ENCODE measurements around the gene ABLIM3.

Gene ABLIM3

GRCh38 chr5:149283626-149284480 is 142.6 kb downstream of the ABLIM3 start:
- no peak for DNase-seq

- DNase-seq = no peak
Observed at GRCh38 chr5:149284501-149284900, 143.2 kb downstream of the ABLIM3 start.

- no peak for DNase-seq
Observed at GRCh38 chr5:149285153-149285552, 143.9 kb downstream of the ABLIM3 start.

GRCh38 chr5:149288436-149288835 is 147.1 kb downstream of the ABLIM3 start:
- no peak for DNase-seq

GRCh38 chr5:149289301-149289700 is 148.0 kb downstream of the ABLIM3 start:
- no peak for DNase-seq

- no peak for DNase-seq
Observed at GRCh38 chr5:149294872-149295829, 153.9 kb downstream of the ABLIM3 start.

- no peak for DNase-seq
Observed at GRCh38 chr5:149297340-149298025, 156.2 kb downstream of the ABLIM3 start.

GRCh38 chr5:149298163-149298562 is 156.9 kb downstream of the ABLIM3 start:
- DNase-seq = no peak

GRCh38 chr5:149298842-149299404 is 157.6 kb downstream of the ABLIM3 start:
- no peak for DNase-seq

GRCh38 chr5:149299451-149300054 is 158.3 kb downstream of the ABLIM3 start:
- no peak for DNase-seq

GRCh38 chr5:149300441-149300840 is 159.1 kb downstream of the ABLIM3 start:
- no peak for DNase-seq

- DNase-seq = no peak
Observed at GRCh38 chr5:149301049-149301743, 159.9 kb downstream of the ABLIM3 start.

- DNase-seq = no peak
Observed at GRCh38 chr5:149301744-149302380, 160.6 kb downstream of the ABLIM3 start.

GRCh38 chr5:149302641-149303040 is 161.3 kb downstream of the ABLIM3 start:
- DNase-seq = no peak

- DNase-seq = no peak
Observed at GRCh38 chr5:149303210-149303609, 161.9 kb downstream of the ABLIM3 start.

GRCh38 chr5:149304195-149305078 is 163.1 kb downstream of the ABLIM3 start:
- DNase-seq = no peak

GRCh38 chr5:149309354-149309753 is 168.1 kb downstream of the ABLIM3 start:
- DNase-seq = no peak
